ENCODE measurements around the gene MAP3K20. TPM values are rescaled to one million over a fixed set of nuclear protein-coding genes. Genes with fewer than 3 reads are reported as not detected.

MAP3K20 gene
- total and polyA plus RNA-seq, 10 of the 15 experiments (the other 5 are each of a cell fraction or from before 2014, with no cell fraction given), result 0.04 to 5.6 (median 2.3) TPM

DNA sequence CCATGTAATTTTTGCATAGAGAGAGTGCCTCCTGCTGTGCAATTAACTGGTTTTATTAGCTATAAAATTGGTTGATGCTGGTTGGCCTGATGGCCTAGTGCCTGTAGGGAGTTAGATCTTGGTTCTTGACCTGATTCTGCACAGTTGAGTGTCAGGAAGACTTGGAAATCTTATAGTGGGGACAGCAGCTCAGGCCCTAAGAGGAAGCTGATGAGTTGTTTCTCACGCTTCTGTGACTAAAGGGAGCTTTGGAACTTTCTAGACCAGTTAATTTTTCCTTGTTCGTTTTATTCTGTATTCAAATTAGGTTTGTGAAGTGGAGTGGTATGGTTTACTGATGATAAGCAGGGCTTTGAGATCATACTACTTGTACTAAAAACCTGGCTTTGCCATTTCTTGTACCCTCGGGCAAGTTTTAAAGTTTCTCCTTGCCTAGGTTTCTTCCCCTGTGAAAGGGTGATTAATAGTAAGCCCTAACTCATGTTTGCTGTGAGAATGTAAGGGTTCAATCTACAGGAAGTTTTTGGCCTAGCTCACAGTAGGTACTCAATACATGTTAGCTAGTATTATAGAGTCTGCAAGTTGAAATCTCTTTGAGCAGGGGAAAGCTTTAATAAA, 82.1 kb downstream of the MAP3K20 start:
- H4K20me1 ChIP-seq (ENCODE audit: control insufficient read depth, insufficient read depth), result no peaks in the 10 kb centered on the region
- no peaks in the 10 kb centered on the region for H3K27me3 ChIP-seq (replicated peaks in 1 of 2; ENCODE audit: control insufficient read depth in 2 of 2, insufficient read depth in 2 of 2, low read length in 1 of 2)
- ChIA-PET RAD21 (ENCODE audit: unreplicated experiment) (no interaction called here), POLR2A (no interaction called here), CTCF (interaction anchor here (1.7 kb wide), 1 partner anchor 12 kb away, joined by 5 read pairs; no protein-coding TSS in a partner anchor), SMC1A (ENCODE audit: uncharacterized antibody, unreplicated experiment) (interaction anchor here (0.5 to 0.9 kb wide), 2 partner anchors 84 to 131 kb away, joined by 3 read pairs; no protein-coding TSS in a partner anchor)
- intact Hi-C loops (cut with micrococcal nuclease; ENCODE audit: unreplicated experiment), result no loop called here
- H3K4me2 ChIP-seq (ENCODE audit: control insufficient read depth, insufficient read depth), result no peak overlapping the region
- H3K27ac ChIP-seq (ENCODE audit: control insufficient read depth, insufficient read depth), result no peak overlapping the region
- TF ChIP-seq ATF7 (IDR thresholded peaks at IDR 0.05; ENCODE audit: low read depth) (no peak), GABPA (IDR thresholded peaks at IDR 0.05; ENCODE audit: low read depth) (no peak), GATAD2B (conservative IDR thresholded peaks at IDR 0.05; ENCODE audit: low read depth) (no peak), SREBF2 (IDR thresholded peaks at IDR 0.05; ENCODE audit: low read length) (no peak), IKZF2 (IDR thresholded peaks at IDR 0.05) (no peak)
- no peaks in the 10 kb centered on the region; the same call in 1 of the 3 replicates for H3K9me3 ChIP-seq (replicated peaks; ENCODE audit: control insufficient read depth, insufficient read depth, low read length)
- H3K4me1 ChIP-seq (ENCODE audit: control insufficient read depth, insufficient read depth, low read length), result no peaks in the 10 kb centered on the region
- H2AFZ ChIP-seq (ENCODE audit: control insufficient read depth, low read depth, low read length), result no peak overlapping the region
- H3K9ac ChIP-seq (ENCODE audit: control insufficient read depth, insufficient read depth, low read length), result no peak overlapping the region
- in situ Hi-C loops (cut with MboI), result no loop called here
- H3K36me3 ChIP-seq (ENCODE audit: control insufficient read depth in 2 of 2, insufficient read depth in 2 of 2, low read length in 1 of 2), result no peaks in the 10 kb centered on the region; a peak in 1 of 4 replicates
- no peak for DNase-seq (ENCODE audit: low read depth, low spot score)
- no peak overlapping the region for H3K4me3 ChIP-seq
- BruUV-seq (replicated peaks), result no TSS peak
- 86% methylated on average over 3 of the region's 3 CpGs for WGBS (ENCODE audit: insufficient coverage, insufficient replicate concordance, low lambda C conversion rate, missing lambda C conversion rate)
- no peak for FAIRE-seq
- ATAC-seq, result no peak
- no peaks in the 10 kb centered on the region for H3K79me2 ChIP-seq (ENCODE audit: control insufficient read depth, insufficient read depth, low read length)

DNA sequence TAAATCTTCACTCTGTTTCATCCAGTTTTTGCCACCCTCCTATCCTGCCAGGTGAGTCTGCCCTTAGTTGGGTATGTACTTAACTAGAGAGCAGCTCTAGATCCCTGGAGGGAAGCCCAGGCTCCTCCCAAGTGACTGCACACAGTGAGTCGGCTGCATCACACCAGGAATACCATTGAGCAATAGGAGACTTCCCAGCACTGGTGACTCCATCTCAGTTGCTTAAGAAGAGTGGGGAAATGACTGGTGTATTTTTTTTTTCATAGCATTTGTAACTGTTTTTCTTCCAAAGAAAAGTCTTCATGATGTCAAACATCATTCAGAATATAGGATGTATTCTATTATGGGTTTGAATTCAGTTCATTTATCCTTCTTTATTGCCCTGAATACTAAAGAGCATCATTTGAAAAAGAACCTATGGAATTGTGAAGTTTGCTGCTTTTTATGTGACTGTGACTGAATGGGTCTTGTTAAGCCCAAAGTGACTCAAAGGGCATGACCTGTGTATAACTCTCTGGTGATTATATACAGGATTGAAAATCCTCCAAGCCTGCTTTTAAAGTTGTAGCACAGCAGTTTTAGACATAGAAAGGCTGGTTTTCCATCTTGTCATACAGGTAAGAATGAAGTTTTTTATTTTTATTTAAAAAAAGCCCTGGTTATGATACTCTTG, 84.3 kb downstream of the MAP3K20 start:
- Histone ChIP-seq H4K20me1 (ENCODE audit: control insufficient read depth, insufficient read depth) (no peaks in the 10 kb centered on the region), H3K4me2 (ENCODE audit: control insufficient read depth, insufficient read depth) (no peak overlapping the region), H3K27ac (ENCODE audit: control insufficient read depth, insufficient read depth) (no peak overlapping the region), H3K4me3 (no peak overlapping the region), H3K4me1 (ENCODE audit: control insufficient read depth, insufficient read depth, low read length) (no peaks in the 10 kb centered on the region), H3K9me3 (replicated peaks; ENCODE audit: control insufficient read depth, insufficient read depth, low read length) (no peaks in the 10 kb centered on the region; the same call in 1 of the 3 replicates), H3K9ac (ENCODE audit: control insufficient read depth, insufficient read depth, low read length) (no peak overlapping the region), H2AFZ (ENCODE audit: control insufficient read depth, low read depth, low read length) (no peak overlapping the region), H3K36me3 (ENCODE audit: control insufficient read depth in 2 of 2, insufficient read depth in 2 of 2, low read length in 1 of 2) (no peaks in the 10 kb centered on the region; a peak in 1 of 4 replicates), H3K79me2 (ENCODE audit: control insufficient read depth, insufficient read depth, low read length) (no peaks in the 10 kb centered on the region), H3K27me3 (replicated peaks in 1 of 2; ENCODE audit: control insufficient read depth in 2 of 2, insufficient read depth in 2 of 2, low read length in 1 of 2) (no peaks in the 10 kb centered on the region)
- DNase-seq (ENCODE audit: low read depth, low spot score) (no peak), FAIRE-seq (no peak), ATAC-seq (no peak)
- in situ Hi-C loops (cut with MboI), result no loop called here
- 65% methylated on average over 1 of the region's 1 CpG for WGBS (ENCODE audit: insufficient coverage, insufficient replicate concordance, low lambda C conversion rate, missing lambda C conversion rate)
- intact Hi-C loops (cut with micrococcal nuclease; ENCODE audit: unreplicated experiment), result no loop called here
- POLR2A ChIA-PET, result interaction anchor here (0.6 kb wide), 2 partner anchors 38 to 261 kb away, joined by 3 to 9 read pairs; no protein-coding TSS in a partner anchor
- CTCF ChIA-PET, result no interaction called here
- BruUV-seq (replicated peaks), result no TSS peak
- RAD21 ChIA-PET (ENCODE audit: unreplicated experiment), result no interaction called here
- no peak for TF ChIP-seq NBN (IDR thresholded peaks at IDR 0.05)
- no peak for TF ChIP-seq CHD1 (IDR thresholded peaks at IDR 0.05; ENCODE audit: low read depth, low read length)
- TF ChIP-seq SPI1 (IDR thresholded peaks at IDR 0.05; ENCODE audit: borderline replicate concordance, insufficient read depth, low read depth, low read length), result no peak
- TF ChIP-seq, protein P1, sequence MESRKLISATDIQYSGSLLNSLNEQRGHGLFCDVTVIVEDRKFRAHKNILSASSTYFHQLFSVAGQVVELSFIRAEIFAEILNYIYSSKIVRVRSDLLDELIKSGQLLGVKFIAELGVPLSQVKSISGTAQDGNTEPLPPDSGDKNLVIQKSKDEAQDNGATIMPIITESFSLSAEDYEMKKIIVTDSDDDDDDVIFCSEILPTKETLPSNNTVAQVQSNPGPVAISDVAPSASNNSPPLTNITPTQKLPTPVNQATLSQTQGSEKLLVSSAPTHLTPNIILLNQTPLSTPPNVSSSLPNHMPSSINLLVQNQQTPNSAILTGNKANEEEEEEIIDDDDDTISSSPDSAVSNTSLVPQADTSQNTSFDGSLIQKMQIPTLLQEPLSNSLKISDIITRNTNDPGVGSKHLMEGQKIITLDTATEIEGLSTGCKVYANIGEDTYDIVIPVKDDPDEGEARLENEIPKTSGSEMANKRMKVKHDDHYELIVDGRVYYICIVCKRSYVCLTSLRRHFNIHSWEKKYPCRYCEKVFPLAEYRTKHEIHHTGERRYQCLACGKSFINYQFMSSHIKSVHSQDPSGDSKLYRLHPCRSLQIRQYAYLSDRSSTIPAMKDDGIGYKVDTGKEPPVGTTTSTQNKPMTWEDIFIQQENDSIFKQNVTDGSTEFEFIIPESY (IDR thresholded peaks at IDR 0.05), result no peak
- TF ChIP-seq, protein P2, sequence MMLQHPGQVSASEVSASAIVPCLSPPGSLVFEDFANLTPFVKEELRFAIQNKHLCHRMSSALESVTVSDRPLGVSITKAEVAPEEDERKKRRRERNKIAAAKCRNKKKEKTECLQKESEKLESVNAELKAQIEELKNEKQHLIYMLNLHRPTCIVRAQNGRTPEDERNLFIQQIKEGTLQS (IDR thresholded peaks at IDR 0.05; ENCODE audit: borderline replicate concordance, extremely low read depth, low read depth, low read length), result no peak
- no peak for TF ChIP-seq MYC (IDR thresholded peaks at IDR 0.05; ENCODE audit: insufficient read depth, insufficient read length, insufficient replicate concordance, low read length, severe bottlenecking)
- no peak for TF ChIP-seq DPF2 (IDR thresholded peaks at IDR 0.05)
- SMC1A ChIA-PET (ENCODE audit: uncharacterized antibody, unreplicated experiment), result no interaction called here
